PC-9 (cell line): ENCODE measurements around the gene CMIP. TPM values are rescaled to one million over a fixed set of nuclear protein-coding genes. Genes with fewer than 3 reads are reported as not detected.

Experiments
- BruUV-seq: library from RNA; stranded (reverse); fragments of 400-500 nt; replicated peaks from 2 replicates; lab custom pipeline; 2021; lab: Mats Ljungman, UMichigan
- CTCF ChIA-PET: fragments of 300-600 bp; sonication (Branson Sonifier 250); formaldehyde crosslinking; loops from one replicate; lab custom pipeline; 2022; ENCODE audit warnings: antibody characterized with exemption; lab: Charles Lee
- POLR2A ChIA-PET: fragments of 300-600 bp; sonication (Branson Sonifier 250); formaldehyde crosslinking; loops from one replicate; lab custom pipeline; 2022; ENCODE audit warnings: antibody characterized with exemption; ENCODE audit not compliant: unreplicated experiment; lab: Charles Lee
- DNase-seq, 2 experiments: peaks; one replicate each; pipeline versions ENCODE4 v3.0.0 to v3.0.0-alpha.2; 2015 to 2022; ENCODE audit warnings: mixed read lengths in 1 of 2
- H2AFZ ChIP-seq: fragments of 200-600 bp; sonication (generic); 2 replicates; pipeline ENCODE4 v1.8.1; 2017; ENCODE audit warnings: antibody characterized with exemption
- H3F3A ChIP-seq: fragments of 200-600 bp; sonication (generic); 2 replicates; pipeline ENCODE4 v1.8.1; 2017; ENCODE audit warnings: antibody characterized with exemption, mild to moderate bottlenecking, low read depth; ENCODE audit not compliant: insufficient read depth
- H3K27ac ChIP-seq: fragments of 200-600 bp; sonication (generic); 2 replicates; pipeline ENCODE4 v1.6.1; 2016; ENCODE audit warnings: mixed run types
- H3K27me3 ChIP-seq: fragments of 200-600 bp; sonication (generic); 2 replicates; pipeline ENCODE4 v1.6.1; 2016; ENCODE audit warnings: low read depth, mixed run types; ENCODE audit not compliant: insufficient read depth
- H3K36me3 ChIP-seq: fragments of 200-600 bp; sonication (generic); 2 replicates; pipeline ENCODE4 v1.6.1; 2016; ENCODE audit warnings: low read depth, mixed run types
- H3K4me1 ChIP-seq: fragments of 200-600 bp; sonication (generic); replicated peaks from 2 replicates; pipeline ENCODE4 v1.6.1; 2016; ENCODE audit warnings: mixed run types; ENCODE audit not compliant: insufficient read depth
- H3K4me2 ChIP-seq: fragments of 200-600 bp; sonication (generic); 2 replicates; pipeline ENCODE4 v1.6.1; 2017; ENCODE audit warnings: mixed run types
- H3K4me3 ChIP-seq: fragments of 200-600 bp; sonication (generic); 2 replicates; pipeline ENCODE4 v1.6.1; 2016; ENCODE audit warnings: mixed run types
- H3K79me2 ChIP-seq: fragments of 200-600 bp; sonication (generic); 2 replicates; pipeline ENCODE4 v1.6.1; 2017; ENCODE audit warnings: low read depth, mixed run types
- H3K9me2 ChIP-seq: fragments of 200-600 bp; sonication (generic); 2 replicates; pipeline ENCODE4 v1.8.1; 2017; ENCODE audit warnings: mild to moderate bottlenecking; ENCODE audit not compliant: insufficient read depth
- H3K9me3 ChIP-seq: fragments of 200-600 bp; sonication (generic); 2 replicates; pipeline ENCODE4 v1.8.1; 2016; ENCODE audit warnings: low read depth; ENCODE audit not compliant: insufficient read depth
- H4K20me1 ChIP-seq: fragments of 200-600 bp; sonication (generic); 2 replicates; pipeline ENCODE4 v1.8.1; 2017; ENCODE audit not compliant: insufficient read depth
- EZH2 ChIP-seq: fragments of 200-600 bp; sonication (generic); IDR thresholded peaks from 2 replicates; pipeline ENCODE4 v1.8.0; 2017; ENCODE audit warnings: antibody characterized with exemption, low read depth
- intact Hi-C: fragments of 100-400 bp; cut with micrococcal nuclease; formaldehyde crosslinking; loops from one replicate; pipeline ENCODE4 v1.10.0; 2022; ENCODE audit not compliant: unreplicated experiment
- total RNA-seq: library from RNA; stranded (reverse); gene quantifications from 2 replicates; pipeline ENCODE4 v1.2.3, GENCODE V29; 2021
- TF ChIP-seq, protein P1 (sequence below): fragments of 200-600 bp; sonication (generic); conservative IDR thresholded peaks from 2 replicates; pipeline ENCODE4 v1.6.1; 2017; ENCODE audit warnings: mixed run types, antibody characterized with exemption, mild to moderate bottlenecking, moderate library complexity

Gene CMIP
- total RNA-seq, 1 experiment from 2014 or later: 96.6 TPM

DNA sequence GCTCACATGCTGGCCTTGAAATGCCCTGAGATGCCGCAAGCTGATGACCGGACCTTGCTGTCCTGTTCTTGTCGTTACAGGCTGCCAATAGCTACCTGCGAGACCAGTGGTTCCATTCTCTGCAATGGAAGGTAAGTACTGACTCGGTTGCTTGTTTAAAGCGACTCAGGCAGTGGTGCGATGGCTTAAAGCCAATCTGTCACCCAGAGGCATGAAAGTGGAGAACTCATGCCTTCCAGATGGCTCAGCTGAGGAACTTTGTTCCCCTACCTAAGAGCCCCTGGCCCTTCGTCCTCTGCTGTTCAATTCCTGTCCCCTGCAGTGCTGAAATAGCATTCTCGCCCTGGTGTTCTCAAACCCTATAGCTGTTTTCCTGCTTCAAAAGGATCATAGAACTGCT lies 176.2 kb downstream of the CMIP start:
- Histone ChIP-seq H3K4me2 (no peak overlapping the region), H3K4me1 (peaks cover 20% of the 10 kb centered on the region), H3K27me3 (no peaks in the 10 kb centered on the region), H3K4me3 (no peak overlapping the region), H3K79me2 (peaks cover 13% of the 10 kb centered on the region), H3K36me3 (no peaks in the 10 kb centered on the region), H2AFZ (no peak overlapping the region), H3K9me3 (no peaks in the 10 kb centered on the region), H3F3A (peaks cover 24% of the 10 kb centered on the region), H4K20me1 (peaks cover 17% of the 10 kb centered on the region; the same call in 1 of the 2 replicates), H3K27ac (no peak overlapping the region), H3K9me2 (no peaks in the 10 kb centered on the region)
- intact Hi-C loops: loop anchor here (5.0 kb wide), 1 partner anchor 77 kb away; no protein-coding TSS in a partner anchor
- no peak for DNase-seq
- BruUV-seq: no TSS peak
- CTCF ChIA-PET: no interaction called here
- TF ChIP-seq, protein P1, sequence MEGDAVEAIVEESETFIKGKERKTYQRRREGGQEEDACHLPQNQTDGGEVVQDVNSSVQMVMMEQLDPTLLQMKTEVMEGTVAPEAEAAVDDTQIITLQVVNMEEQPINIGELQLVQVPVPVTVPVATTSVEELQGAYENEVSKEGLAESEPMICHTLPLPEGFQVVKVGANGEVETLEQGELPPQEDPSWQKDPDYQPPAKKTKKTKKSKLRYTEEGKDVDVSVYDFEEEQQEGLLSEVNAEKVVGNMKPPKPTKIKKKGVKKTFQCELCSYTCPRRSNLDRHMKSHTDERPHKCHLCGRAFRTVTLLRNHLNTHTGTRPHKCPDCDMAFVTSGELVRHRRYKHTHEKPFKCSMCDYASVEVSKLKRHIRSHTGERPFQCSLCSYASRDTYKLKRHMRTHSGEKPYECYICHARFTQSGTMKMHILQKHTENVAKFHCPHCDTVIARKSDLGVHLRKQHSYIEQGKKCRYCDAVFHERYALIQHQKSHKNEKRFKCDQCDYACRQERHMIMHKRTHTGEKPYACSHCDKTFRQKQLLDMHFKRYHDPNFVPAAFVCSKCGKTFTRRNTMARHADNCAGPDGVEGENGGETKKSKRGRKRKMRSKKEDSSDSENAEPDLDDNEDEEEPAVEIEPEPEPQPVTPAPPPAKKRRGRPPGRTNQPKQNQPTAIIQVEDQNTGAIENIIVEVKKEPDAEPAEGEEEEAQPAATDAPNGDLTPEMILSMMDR: no peak
- TF ChIP-seq EZH2: no peak
- POLR2A ChIA-PET: no interaction called here

DNA sequence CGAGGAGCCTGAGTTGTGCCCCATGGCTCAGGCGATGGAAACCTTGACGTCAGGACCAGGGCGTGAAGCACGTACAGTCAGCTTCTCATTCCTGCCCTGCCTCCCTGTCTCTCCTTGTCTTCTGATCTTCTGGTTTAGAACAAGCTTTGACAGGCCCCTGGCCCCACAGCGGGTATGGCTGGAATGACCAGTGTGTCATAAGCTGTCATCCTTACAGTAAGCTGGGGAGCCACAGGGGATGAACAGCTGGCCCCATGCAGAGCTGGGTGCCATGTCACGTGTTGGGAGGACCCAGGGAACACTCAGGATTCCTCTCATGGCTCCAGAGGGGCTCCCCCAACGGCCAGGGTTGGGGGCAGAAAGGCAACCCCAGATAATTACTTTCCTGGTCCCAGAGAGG lies 176.9 kb downstream of the CMIP start:
- no peaks in the 10 kb centered on the region for H3K36me3 ChIP-seq
- H3K4me3 ChIP-seq: no peak overlapping the region
- H3K4me1 ChIP-seq: peaks cover 27% of the 10 kb centered on the region
- ChIA-PET POLR2A (no interaction called here), CTCF (interaction anchor here (0.7 kb wide), 1 partner anchor 101 kb away, joined by 3 read pairs; no protein-coding TSS in a partner anchor)
- TF ChIP-seq EZH2: no peak
- TF ChIP-seq, protein P1: no peak
- no peak overlapping the region for H2AFZ ChIP-seq
- peaks cover 24% of the 10 kb centered on the region for H3F3A ChIP-seq
- H3K9me2 ChIP-seq: no peaks in the 10 kb centered on the region
- DNase-seq: no peak
- intact Hi-C loops: loop anchor here (5.0 kb wide), 1 partner anchor 76 kb away; no protein-coding TSS in a partner anchor
- H3K27ac ChIP-seq: no peak overlapping the region
- H3K9me3 ChIP-seq: no peaks in the 10 kb centered on the region
- peaks cover 20% of the 10 kb centered on the region for H3K79me2 ChIP-seq
- H4K20me1 ChIP-seq: peaks cover 14% of the 10 kb centered on the region; the same call in 1 of the 2 replicates
- H3K27me3 ChIP-seq: no peaks in the 10 kb centered on the region
- no TSS peak for BruUV-seq
- no peak overlapping the region for H3K4me2 ChIP-seq

DNA sequence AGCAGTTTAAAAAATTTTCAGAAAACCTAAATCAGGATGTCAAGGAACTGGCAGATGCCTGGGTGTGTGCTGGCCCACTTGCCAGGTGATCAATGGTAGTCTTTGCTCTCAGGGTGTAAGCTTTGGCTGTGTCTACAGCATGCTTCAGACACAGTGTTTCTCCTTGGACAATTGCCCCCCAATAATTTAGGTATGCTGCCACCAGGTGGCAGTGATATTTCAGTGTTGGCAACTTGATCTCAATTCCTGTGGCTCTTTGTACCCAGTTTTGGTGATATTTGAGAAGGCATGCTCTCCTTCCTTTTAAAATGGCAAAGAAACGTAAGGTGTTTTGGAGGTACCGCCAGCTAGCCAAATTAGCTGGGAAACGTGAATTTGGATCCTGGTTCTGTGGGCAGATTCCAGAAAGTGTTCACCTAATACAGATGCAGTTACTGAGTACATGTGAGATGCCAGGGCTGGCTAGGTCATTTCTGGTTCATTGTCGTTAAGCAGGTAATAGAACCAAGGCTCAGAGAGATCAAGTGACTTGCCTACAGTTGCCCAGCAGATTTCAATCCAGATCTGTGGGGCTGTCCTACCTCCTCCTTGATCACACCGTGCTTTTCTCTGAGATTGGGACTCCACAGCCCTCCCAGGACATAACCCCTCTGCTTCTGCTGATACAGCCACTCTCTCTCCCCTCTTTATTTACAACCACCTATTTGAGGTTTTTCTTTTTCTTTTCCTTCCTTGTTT lies 178.9 kb downstream of the CMIP start:
- intact Hi-C loops: loop anchor here (2.0 to 5.0 kb wide), 2 partner anchors 74 to 99 kb away; no protein-coding TSS in a partner anchor
- TF ChIP-seq EZH2: no peak
- TF ChIP-seq, protein P1: peak; percentile 85
- Histone ChIP-seq H3K9me3 (no peaks in the 10 kb centered on the region), H3K27me3 (no peaks in the 10 kb centered on the region), H3K79me2 (peaks cover 21% of the 10 kb centered on the region), H3K4me1 (peaks cover 28% of the 10 kb centered on the region), H3K27ac (no peak overlapping the region), H4K20me1 (peaks cover 6% of the 10 kb centered on the region; the same call in 1 of the 2 replicates), H3K9me2 (no peaks in the 10 kb centered on the region), H3K4me2 (no peak overlapping the region), H3F3A (peaks cover 24% of the 10 kb centered on the region), H3K36me3 (no peaks in the 10 kb centered on the region), H2AFZ (no peak overlapping the region), H3K4me3 (no peak overlapping the region)
- ChIA-PET CTCF (interaction anchor here (0.6 to 1.2 kb wide), 3 partner anchors 74 to 851 kb away, joined by 3 to 4 read pairs (median 4); no protein-coding TSS in a partner anchor), POLR2A (no interaction called here)
- DNase-seq: peak; percentile 46 to 63
- BruUV-seq: TSS peak; percentile 5
